Measurements from ENCODE around the gene FAM162A. TPM values are rescaled to one million over a fixed set of nuclear protein-coding genes. Genes with fewer than 3 reads are reported as not detected.
A peak's percentile ranks its signal among the peaks of the same experiment; 100 is the strongest.

The FAM162A gene
- total and polyA plus RNA-seq, 9 of the 15 experiments (the other 6 are each of a cell fraction or from before 2014, with no cell fraction given), result 37.5 to 211 (median 101) TPM

- TF ChIP-seq CTCFL (IDR thresholded peaks at IDR 0.05; ENCODE audit: borderline replicate concordance, insufficient read depth, low read depth, low read length, poor library complexity, severe bottlenecking), result peak; percentile 95
- TF ChIP-seq TCF15 (CRISPR knock-in tag; IDR thresholded peaks at IDR 0.05), result no peak
- peak; percentile 93 for TF ChIP-seq RBFOX2 (IDR thresholded peaks at IDR 0.05; ENCODE audit: low read depth, low read length)
- no peak for TF ChIP-seq ZNF354B (CRISPR knock-in tag; IDR thresholded peaks at IDR 0.05)
- TF ChIP-seq, protein P1, sequence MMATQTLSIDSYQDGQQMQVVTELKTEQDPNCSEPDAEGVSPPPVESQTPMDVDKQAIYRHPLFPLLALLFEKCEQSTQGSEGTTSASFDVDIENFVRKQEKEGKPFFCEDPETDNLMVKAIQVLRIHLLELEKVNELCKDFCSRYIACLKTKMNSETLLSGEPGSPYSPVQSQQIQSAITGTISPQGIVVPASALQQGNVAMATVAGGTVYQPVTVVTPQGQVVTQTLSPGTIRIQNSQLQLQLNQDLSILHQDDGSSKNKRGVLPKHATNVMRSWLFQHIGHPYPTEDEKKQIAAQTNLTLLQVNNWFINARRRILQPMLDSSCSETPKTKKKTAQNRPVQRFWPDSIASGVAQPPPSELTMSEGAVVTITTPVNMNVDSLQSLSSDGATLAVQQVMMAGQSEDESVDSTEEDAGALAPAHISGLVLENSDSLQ (IDR thresholded peaks at IDR 0.05), result peak; percentile 44; the same call in 1 of the 2 replicates
- TF ChIP-seq CBFA2T3 (IDR thresholded peaks at IDR 0.05), result no peak
- TF ChIP-seq, protein P2, sequence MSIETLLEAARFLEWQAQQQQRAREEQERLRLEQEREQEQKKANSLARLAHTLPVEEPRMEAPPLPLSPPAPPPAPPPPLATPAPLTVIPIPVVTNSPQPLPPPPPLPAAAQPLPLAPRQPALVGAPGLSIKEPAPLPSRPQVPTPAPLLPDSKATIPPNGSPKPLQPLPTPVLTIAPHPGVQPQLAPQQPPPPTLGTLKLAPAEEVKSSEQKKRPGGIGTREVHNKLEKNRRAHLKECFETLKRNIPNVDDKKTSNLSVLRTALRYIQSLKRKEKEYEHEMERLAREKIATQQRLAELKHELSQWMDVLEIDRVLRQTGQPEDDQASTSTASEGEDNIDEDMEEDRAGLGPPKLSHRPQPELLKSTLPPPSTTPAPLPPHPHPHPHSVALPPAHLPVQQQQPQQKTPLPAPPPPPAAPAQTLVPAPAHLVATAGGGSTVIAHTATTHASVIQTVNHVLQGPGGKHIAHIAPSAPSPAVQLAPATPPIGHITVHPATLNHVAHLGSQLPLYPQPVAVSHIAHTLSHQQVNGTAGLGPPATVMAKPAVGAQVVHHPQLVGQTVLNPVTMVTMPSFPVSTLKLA (conservative IDR thresholded peaks at IDR 0.05), result peak; percentile 81 to 90
- TF ChIP-seq, protein P3, sequence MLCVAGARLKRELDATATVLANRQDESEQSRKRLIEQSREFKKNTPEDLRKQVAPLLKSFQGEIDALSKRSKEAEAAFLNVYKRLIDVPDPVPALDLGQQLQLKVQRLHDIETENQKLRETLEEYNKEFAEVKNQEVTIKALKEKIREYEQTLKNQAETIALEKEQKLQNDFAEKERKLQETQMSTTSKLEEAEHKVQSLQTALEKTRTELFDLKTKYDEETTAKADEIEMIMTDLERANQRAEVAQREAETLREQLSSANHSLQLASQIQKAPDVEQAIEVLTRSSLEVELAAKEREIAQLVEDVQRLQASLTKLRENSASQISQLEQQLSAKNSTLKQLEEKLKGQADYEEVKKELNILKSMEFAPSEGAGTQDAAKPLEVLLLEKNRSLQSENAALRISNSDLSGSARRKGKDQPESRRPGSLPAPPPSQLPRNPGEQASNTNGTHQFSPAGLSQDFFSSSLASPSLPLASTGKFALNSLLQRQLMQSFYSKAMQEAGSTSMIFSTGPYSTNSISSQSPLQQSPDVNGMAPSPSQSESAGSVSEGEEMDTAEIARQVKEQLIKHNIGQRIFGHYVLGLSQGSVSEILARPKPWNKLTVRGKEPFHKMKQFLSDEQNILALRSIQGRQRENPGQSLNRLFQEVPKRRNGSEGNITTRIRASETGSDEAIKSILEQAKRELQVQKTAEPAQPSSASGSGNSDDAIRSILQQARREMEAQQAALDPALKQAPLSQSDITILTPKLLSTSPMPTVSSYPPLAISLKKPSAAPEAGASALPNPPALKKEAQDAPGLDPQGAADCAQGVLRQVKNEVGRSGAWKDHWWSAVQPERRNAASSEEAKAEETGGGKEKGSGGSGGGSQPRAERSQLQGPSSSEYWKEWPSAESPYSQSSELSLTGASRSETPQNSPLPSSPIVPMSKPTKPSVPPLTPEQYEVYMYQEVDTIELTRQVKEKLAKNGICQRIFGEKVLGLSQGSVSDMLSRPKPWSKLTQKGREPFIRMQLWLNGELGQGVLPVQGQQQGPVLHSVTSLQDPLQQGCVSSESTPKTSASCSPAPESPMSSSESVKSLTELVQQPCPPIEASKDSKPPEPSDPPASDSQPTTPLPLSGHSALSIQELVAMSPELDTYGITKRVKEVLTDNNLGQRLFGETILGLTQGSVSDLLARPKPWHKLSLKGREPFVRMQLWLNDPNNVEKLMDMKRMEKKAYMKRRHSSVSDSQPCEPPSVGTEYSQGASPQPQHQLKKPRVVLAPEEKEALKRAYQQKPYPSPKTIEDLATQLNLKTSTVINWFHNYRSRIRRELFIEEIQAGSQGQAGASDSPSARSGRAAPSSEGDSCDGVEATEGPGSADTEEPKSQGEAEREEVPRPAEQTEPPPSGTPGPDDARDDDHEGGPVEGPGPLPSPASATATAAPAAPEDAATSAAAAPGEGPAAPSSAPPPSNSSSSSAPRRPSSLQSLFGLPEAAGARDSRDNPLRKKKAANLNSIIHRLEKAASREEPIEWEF (CRISPR knock-in tag; IDR thresholded peaks at IDR 0.05), result no peak
- TF ChIP-seq ZEB2 (IDR thresholded peaks at IDR 0.05), result 0 out of 2 replicates have a peak, but pooled peaks have one; percentile 43
- no peak for TF ChIP-seq TAF7 (tag; IDR thresholded peaks at IDR 0.05)
- no peak for TF ChIP-seq SMC3 (conservative IDR thresholded peaks at IDR 0.05; ENCODE audit: insufficient read depth, low read depth, low read length)
- TF ChIP-seq ZKSCAN1 (IDR thresholded peaks at IDR 0.05; ENCODE audit: low read depth, low read length), result 0 out of 2 replicates have a peak, but pooled peaks have one; percentile 6
Measured at GRCh38 chr3:122383771-122384697, at the start of gene FAM162A (continued).

Data from K562 (cell line).